Panc1 (cell line): ENCODE data around the gene PXK. TPM values are rescaled to one million over a fixed set of nuclear protein-coding genes. Genes with fewer than 3 reads are reported as not detected.

ENCODE experiments used
- ATAC-seq: fragments of 200-7000 bp; cut with Tn5 transposase; 2 replicates; pipeline ENCODE4 v1.9.1; 2020; ENCODE audit warnings: mild to moderate bottlenecking, moderate library complexity
- BruUV-seq: library from RNA; stranded (reverse); fragments of 400-500 nt; replicated peaks from 2 replicates; lab custom pipeline; 2021; lab: Mats Ljungman, UMichigan
- CTCF ChIA-PET: fragments of 300-600 bp; sonication (Branson Sonifier 250); formaldehyde crosslinking; loops from one replicate; lab custom pipeline; 2022; ENCODE audit warnings: antibody characterized with exemption; lab: Charles Lee
- POLR2A ChIA-PET: fragments of 300-600 bp; sonication (Branson Sonifier 250); formaldehyde crosslinking; loops from one replicate; lab custom pipeline; 2022; ENCODE audit warnings: antibody characterized with exemption; lab: Charles Lee
- DNase-seq: peaks from one replicate; pipeline ENCODE4 v3.0.0-alpha.2; 2010; ENCODE audit warnings: low read depth, low spot score
- H3K27ac ChIP-seq: 2 replicates; pipeline ENCODE4 v1.5.1; 2011; ENCODE audit warnings: mild to moderate bottlenecking, low read length, inconsistent platforms
- H3K27me3 ChIP-seq: fragments of 200-500 bp; sonication (Bioruptor generic); 2 replicates; pipeline ENCODE4 v1.6.0; 2014; ENCODE audit warnings: low read length, inconsistent platforms; ENCODE audit not compliant: control insufficient read depth, insufficient read depth
- H3K36me3 ChIP-seq: fragments of 200-500 bp; sonication (Bioruptor generic); 2 replicates; pipeline ENCODE4 v1.5.1; 2014; ENCODE audit warnings: inconsistent platforms, mild to moderate bottlenecking, low read length, moderate library complexity; ENCODE audit not compliant: control insufficient read depth, insufficient read depth
- H3K4me1 ChIP-seq: 2 replicates; pipeline ENCODE4 v1.5.1; 2011; ENCODE audit warnings: inconsistent platforms, mild to moderate bottlenecking, low read length, moderate library complexity; ENCODE audit not compliant: control insufficient read depth, insufficient read depth
- H3K4me3 ChIP-seq, 2 experiments: 2 replicates each; pipeline ENCODE4 v1.5.1; 2011 to 2012; ENCODE audit warnings: low read depth in 2 of 2, low read length in 2 of 2, mild to moderate bottlenecking in 2 of 2, inconsistent platforms in 1 of 2, moderate library complexity in 1 of 2
- H3K9me3 ChIP-seq: fragments of 200-500 bp; sonication (Bioruptor generic); 2 replicates; pipeline ENCODE4 v1.5.1; 2014; ENCODE audit warnings: low read depth, mild to moderate bottlenecking, inconsistent platforms, low read length, moderate library complexity; ENCODE audit not compliant: control insufficient read depth, insufficient read depth
- CTCF ChIP-seq: fragments of 450-650 bp; IDR thresholded peaks from 2 replicates; pipeline ENCODE4 v1.5.1; 2017; ENCODE audit warnings: mild to moderate bottlenecking
- POLR2AphosphoS5 ChIP-seq: IDR thresholded peaks from 2 replicates; pipeline ENCODE4 v1.6.1; 2012; ENCODE audit warnings: mild to moderate bottlenecking, low read depth, low read length, moderate library complexity
- REST ChIP-seq, 2 experiments: IDR thresholded peaks; 2 replicates each; pipeline ENCODE4 v1.6.1; 2011 to 2012; ENCODE audit warnings: low read depth in 2 of 2, control low read depth in 1 of 2, low read length in 1 of 2, mild to moderate bottlenecking in 1 of 2, moderate library complexity in 1 of 2; ENCODE audit not compliant: insufficient read depth in 1 of 2
- SIN3A ChIP-seq: IDR thresholded peaks from 2 replicates; pipeline ENCODE4 v1.6.1; 2012; ENCODE audit warnings: low read depth, mild to moderate bottlenecking, low read length, moderate library complexity, borderline replicate concordance; ENCODE audit not compliant: insufficient read depth
- TCF7L2 ChIP-seq: IDR thresholded peaks from 2 replicates; pipeline ENCODE4 v1.6.1; 2011; ENCODE audit warnings: mild to moderate bottlenecking, low read depth, low read length, inconsistent platforms
- in situ Hi-C: cut with HindIII; loops from 2 replicates; pipeline ENCODE4 v1.10.0; 2016; ENCODE audit warnings: low sequenced_read_pairs, low pct_unique_long_range_greater_than_20kb
- intact Hi-C: fragments of 100-400 bp; cut with micrococcal nuclease; formaldehyde crosslinking; loops from one replicate; pipeline ENCODE4 v1.10.0; 2022; ENCODE audit not compliant: unreplicated experiment
- total RNA-seq: library from RNA; stranded (reverse); gene quantifications from one replicate; pipeline ENCODE4 v1.2.1, GENCODE V29; 2021; ENCODE audit not compliant: unreplicated experiment

Gene PXK
- total RNA-seq, 1 experiment from 2014 or later: 14.2 TPM

GRCh38 chr3:58299075-58299474, 33.6 kb upstream of the PXK start:
- H3K4me3 ChIP-seq: no peak overlapping the region
- ATAC-seq (no peak), DNase-seq (no peak)
- ChIA-PET POLR2A (interaction anchor here (0.6 kb wide), 1 partner anchor 20 kb away, joined by 3 read pairs; no protein-coding TSS in a partner anchor), CTCF (interaction anchor here (0.7 to 2.5 kb wide), 3 partner anchors 111 to 328 kb away, joined by 3 to 33 read pairs (median 9); no protein-coding TSS in a partner anchor)
- no TSS peak for BruUV-seq
- no peaks in the 10 kb centered on the region for H3K36me3 ChIP-seq
- no peak for TF ChIP-seq CTCF
- in situ Hi-C loops (no loop called here), intact Hi-C loops (no loop called here)
- no peaks in the 10 kb centered on the region for H3K27me3 ChIP-seq
- H3K4me1 ChIP-seq: no peaks in the 10 kb centered on the region
- no peak overlapping the region for H3K27ac ChIP-seq
- H3K9me3 ChIP-seq: peaks cover 5% of the 10 kb centered on the region; the same call in 1 of the 2 replicates

- in situ Hi-C loops (no loop called here), intact Hi-C loops (loop anchor here (1.0 kb wide), 1 partner anchor 113 kb away; no protein-coding TSS in a partner anchor)
- Histone ChIP-seq H3K27ac (no peak overlapping the region), H3K9me3 (peaks cover 5% of the 10 kb centered on the region; the same call in 1 of the 2 replicates), H3K27me3 (no peaks in the 10 kb centered on the region), H3K4me3 (no peak overlapping the region), H3K36me3 (no peaks in the 10 kb centered on the region), H3K4me1 (no peaks in the 10 kb centered on the region)
- ChIA-PET POLR2A (interaction anchor here (0.8 kb wide), 1 partner anchor 73 kb away, joined by 3 read pairs; no protein-coding TSS in a partner anchor), CTCF (interaction anchor here (0.7 to 2.5 kb wide), 4 partner anchors 82 to 329 kb away, joined by 5 to 33 read pairs (median 8); no protein-coding TSS in a partner anchor)
- DNase-seq: no peak
- TF ChIP-seq SIN3A (no peak), REST (IDR thresholded peaks at IDR 0.05; ENCODE audit: insufficient read depth in 1 of 2, low read depth in 2 of 2, low read length in 1 of 2) (no peak), CTCF (peak; percentile 74), POLR2AphosphoS5 (no peak), TCF7L2 (no peak)
- ATAC-seq: peak; percentile 52; the same call in 1 of the 2 replicates
- no TSS peak for BruUV-seq
Observed at GRCh38 chr3:58299839-58300516, 32.7 kb upstream of the PXK start.
